Kidney epithelial cell (primary cell): Measurements from ENCODE around the gene ZNF844. TPM values are rescaled to one million over a fixed set of nuclear protein-coding genes. Genes with fewer than 3 reads are reported as not detected.

Experiments
- DNase-seq: peaks from one replicate; pipeline ENCODE4 v3.0.0-alpha.2; 2010; ENCODE audit warnings: low read depth
- H3K27me3 ChIP-seq: 2 replicates; pipeline ENCODE4 v1.6.0; 2011; ENCODE audit warnings: low read length; ENCODE audit not compliant: control insufficient read depth, insufficient read depth
- H3K36me3 ChIP-seq: 2 replicates; pipeline ENCODE4 v1.5.1; 2011; ENCODE audit warnings: low read length; ENCODE audit not compliant: control insufficient read depth, insufficient read depth
- H3K4me3 ChIP-seq: 2 replicates; pipeline ENCODE4 v1.5.1; 2011; ENCODE audit warnings: low read depth, mild to moderate bottlenecking, control low read depth, low read length
- CTCF ChIP-seq: IDR thresholded peaks from 2 replicates; pipeline ENCODE4 v1.5.1; 2011; ENCODE audit warnings: mild to moderate bottlenecking, moderate library complexity, low read length, control low read depth, inconsistent platforms; ENCODE audit not compliant: insufficient read depth, poor library complexity, severe bottlenecking
- total RNA-seq: library from RNA; depleted of rRNA; stranded (reverse); fragments of >200 nt; gene quantifications from 2 replicates; pipeline ENCODE4 v1.2.3, GENCODE V29; 2015

Gene ZNF844
- total RNA-seq, 1 donor from 2014 or later, result 4.1 TPM

GRCh38 chr19:12035220-12036172, 29.0 kb upstream of the ZNF844 start, which contains the start of gene ZNF433:
Gene ZNF433 (minus strand): TSS chr19:12035679. CDS start chr19:12035539, 140 bp downstream.
- Histone ChIP-seq H3K4me3 (peak within 1 kb of the TSS; percentile 85), H3K27me3 (no peaks in the 10 kb centered on the region), H3K36me3 (no peaks in the 10 kb centered on the region)
- peak; percentile 23 for DNase-seq
- TF ChIP-seq CTCF, result no peak

- no peak overlapping the region for H3K4me3 ChIP-seq
- DNase-seq, result no peak
- no peaks in the 10 kb centered on the region for H3K27me3 ChIP-seq
- no peaks in the 10 kb centered on the region for H3K36me3 ChIP-seq
- TF ChIP-seq CTCF, result no peak
Measured at GRCh38 chr19:12042893-12043292, 21.6 kb upstream of the ZNF844 start.

- TF ChIP-seq CTCF, result no peak
- H3K4me3 ChIP-seq, result no peak overlapping the region
- no peak for DNase-seq
- H3K36me3 ChIP-seq, result no peaks in the 10 kb centered on the region
- H3K27me3 ChIP-seq, result no peaks in the 10 kb centered on the region
Measured at GRCh38 chr19:12043752-12044422, 20.6 kb upstream of the ZNF844 start.

GRCh38 chr19:12047868-12048267, 16.7 kb upstream of the ZNF844 start:
- DNase-seq, result no peak
- H3K4me3 ChIP-seq, result no peak overlapping the region
- H3K36me3 ChIP-seq, result no peaks in the 10 kb centered on the region
- TF ChIP-seq CTCF, result no peak
- no peaks in the 10 kb centered on the region for H3K27me3 ChIP-seq

- Histone ChIP-seq H3K36me3 (no peaks in the 10 kb centered on the region), H3K4me3 (peak overlapping the region; percentile 39), H3K27me3 (no peaks in the 10 kb centered on the region)
- no peak for TF ChIP-seq CTCF
- DNase-seq, result no peak
Measured at GRCh38 chr19:12052091-12052496, 12.4 kb upstream of the ZNF844 start.
